H1 (cell line): ENCODE measurements around the gene POLA1. TPM values are rescaled to one million over a fixed set of nuclear protein-coding genes. Genes with fewer than 3 reads are reported as not detected.

ENCODE experiments used
- CTCF ChIA-PET: fragments of 300-600 bp; sonication (Branson Sonifier 250); formaldehyde crosslinking; loops from one replicate; lab custom pipeline; 2021; ENCODE audit not compliant: partially characterized antibody; lab: Charles Lee
- POLR2A ChIA-PET: fragments of 300-600 bp; sonication (Branson Sonifier 250); formaldehyde crosslinking; loops from one replicate; lab custom pipeline; 2021; ENCODE audit warnings: inconsistent platforms; ENCODE audit not compliant: partially characterized antibody; lab: Charles Lee
- DNase-seq, 2 experiments: peaks; one replicate each; pipeline versions ENCODE4 v3.0.0 to v3.0.0-alpha.2; 2010 to 2022; ENCODE audit warnings: low spot score in 2 of 2, low read depth in 1 of 2, mixed read lengths in 1 of 2
- FAIRE-seq: peaks from 2 replicates; lab custom pipeline; 2011; peaks lifted over from hg19 to GRCh38; lab: Jason Lieb, UNC
- H2AFZ ChIP-seq: 2 replicates; pipeline ENCODE4 v1.8.1; 2012; ENCODE audit warnings: low read length, inconsistent platforms
- H2AK5ac ChIP-seq: 2 replicates; pipeline ENCODE4 v1.6.1; 2013; ENCODE audit warnings: low read depth, low read length
- H2BK120ac ChIP-seq: replicated peaks from 2 replicates; pipeline ENCODE3; 2013; ENCODE audit warnings: low read depth, low read length, inconsistent platforms
- H2BK12ac ChIP-seq: 2 replicates; pipeline ENCODE4 v1.6.1; 2013; ENCODE audit warnings: low read depth, low read length
- H2BK15ac ChIP-seq: 2 replicates; pipeline ENCODE4 v1.6.1; 2013; ENCODE audit warnings: low read length
- H2BK20ac ChIP-seq: 2 replicates; pipeline ENCODE4 v1.6.1; 2013; ENCODE audit warnings: low read length
- H2BK5ac ChIP-seq: 2 replicates; pipeline ENCODE4 v1.6.1; 2013; ENCODE audit warnings: low read depth, low read length
- H3K14ac ChIP-seq: 2 replicates; pipeline ENCODE4 v1.6.1; 2013; ENCODE audit warnings: inconsistent platforms; ENCODE audit not compliant: insufficient read length
- H3K18ac ChIP-seq: 2 replicates; pipeline ENCODE4 v1.6.1; 2013; ENCODE audit warnings: low read length; ENCODE audit errors: extremely low read depth
- H3K23ac ChIP-seq: 2 replicates; pipeline ENCODE4 v1.6.1; 2013; ENCODE audit warnings: inconsistent platforms; ENCODE audit not compliant: insufficient read length
- H3K23me2 ChIP-seq: 2 replicates; pipeline ENCODE4 v1.6.1; 2013; ENCODE audit warnings: low read depth, low read length
- H3K27ac ChIP-seq: 2 replicates; pipeline ENCODE4 v1.6.1; 2011; ENCODE audit warnings: low read depth, low read length, inconsistent platforms
- H3K27me3 ChIP-seq, 4 experiments: replicated peaks in 1 of 4; 1 replicate in 1 of 4; 2 replicates in 3 of 4; pipeline versions ENCODE4 v1.6.1 to v1.8.1; 2011 to 2013; ENCODE audit warnings: low read length in 3 of 4, mild to moderate bottlenecking in 3 of 4, inconsistent platforms in 2 of 4, mixed read lengths in 2 of 4, moderate library complexity in 1 of 4; ENCODE audit not compliant: control insufficient read depth in 3 of 4, insufficient read depth in 3 of 4; ENCODE audit errors: extremely low read depth in 1 of 4
- H3K36me3 ChIP-seq, 4 experiments: 2 replicates each; pipeline versions ENCODE4 v1.6.1 to v1.8.1; 2011 to 2013; ENCODE audit warnings: mild to moderate bottlenecking in 4 of 4, low read length in 3 of 4, moderate library complexity in 2 of 4, control low read depth in 1 of 4, inconsistent platforms in 1 of 4; ENCODE audit not compliant: insufficient read depth in 4 of 4, control insufficient read depth in 2 of 4
- H3K4ac ChIP-seq: replicated peaks from 2 replicates; pipeline ENCODE3; 2013; ENCODE audit warnings: low read length, low read depth, mixed read lengths, inconsistent platforms; ENCODE audit not compliant: insufficient read length
- H3K4me1 ChIP-seq, 4 experiments: replicated peaks in 1 of 4; 1 replicate in 1 of 4; 2 replicates in 3 of 4; pipeline versions ENCODE4 v1.6.1 to v1.8.1; 2011 to 2013; ENCODE audit warnings: low read length in 3 of 4, inconsistent platforms in 2 of 4, mixed read lengths in 1 of 4; ENCODE audit not compliant: insufficient read depth in 4 of 4, control insufficient read depth in 3 of 4
- H3K4me2 ChIP-seq, 2 experiments: 2 replicates each; pipeline versions ENCODE4 v1.6.1 to v1.8.1; 2011 to 2013; ENCODE audit warnings: low read depth in 2 of 2, low read length in 2 of 2, control low read depth in 1 of 2, inconsistent platforms in 1 of 2, mild to moderate bottlenecking in 1 of 2; ENCODE audit not compliant: insufficient read depth in 1 of 2
- H3K4me3 ChIP-seq, 4 experiments: fragments of 200-600, 300-600 bp in 1 of 4; sonication (generic), shearing (Covaris generic), sonication (Bioruptor Twin) in 1 of 4; 2 replicates each; pipeline versions ENCODE4 v1.5.1 to v1.8.1; 2011 to 2016; ENCODE audit warnings: low read length in 4 of 4, low read depth in 3 of 4, control low read depth in 2 of 4, inconsistent platforms in 2 of 4, mild to moderate bottlenecking in 2 of 4, mixed read lengths in 1 of 4, moderate library complexity in 1 of 4; ENCODE audit not compliant: insufficient read depth in 2 of 4; ENCODE audit errors: extremely low read depth in 1 of 4
- H3K56ac ChIP-seq: replicated peaks from 2 replicates; pipeline ENCODE3; 2013; ENCODE audit warnings: low read depth, mild to moderate bottlenecking, mixed read lengths, low read length, inconsistent platforms; ENCODE audit not compliant: insufficient read length
- H3K79me1 ChIP-seq: 2 replicates; pipeline ENCODE4 v1.6.1; 2013; ENCODE audit warnings: low read depth, low read length, control low read depth
- H3K79me2 ChIP-seq, 2 experiments: 2 replicates each; pipeline versions ENCODE4 v1.6.1 to v1.8.1; 2012 to 2013; ENCODE audit warnings: low read length in 2 of 2, mild to moderate bottlenecking in 2 of 2, inconsistent platforms in 1 of 2; ENCODE audit not compliant: insufficient read depth in 2 of 2, control insufficient read depth in 1 of 2
- H3K9ac ChIP-seq, 4 experiments: replicated peaks in 1 of 4; 1 replicate in 1 of 4; 2 replicates in 3 of 4; pipeline versions ENCODE4 v1.6.1 to v1.8.1; 2011 to 2013; ENCODE audit warnings: low read depth in 3 of 4, low read length in 3 of 4, control low read depth in 2 of 4, mild to moderate bottlenecking in 2 of 4, moderate library complexity in 2 of 4, inconsistent platforms in 1 of 4; ENCODE audit errors: extremely low read depth in 1 of 4
- H3K9me3 ChIP-seq, 2 experiments: 2 replicates each; pipeline versions ENCODE4 v1.6.1 to v1.8.1; 2012 to 2013; ENCODE audit warnings: mild to moderate bottlenecking in 2 of 2, moderate library complexity in 2 of 2, control low read depth in 1 of 2, inconsistent platforms in 1 of 2, low read depth in 1 of 2, low read length in 1 of 2, mixed read lengths in 1 of 2; ENCODE audit not compliant: insufficient read depth in 2 of 2
- H4K20me1 ChIP-seq, 2 experiments: replicated peaks in 1 of 2; 2 replicates each; pipeline versions ENCODE3 to v1.8.1; 2011 to 2013; ENCODE audit warnings: inconsistent platforms in 2 of 2, low read length in 2 of 2, mild to moderate bottlenecking in 1 of 2; ENCODE audit not compliant: insufficient read depth in 2 of 2, control insufficient read depth in 1 of 2
- H4K5ac ChIP-seq: 2 replicates; pipeline ENCODE4 v1.6.1; 2013; ENCODE audit warnings: low read length, low read depth, mixed read lengths, inconsistent platforms; ENCODE audit not compliant: insufficient read length
- H4K8ac ChIP-seq: 2 replicates; pipeline ENCODE4 v1.8.0; 2013; ENCODE audit warnings: mild to moderate bottlenecking, moderate library complexity, low read length, inconsistent platforms; ENCODE audit not compliant: insufficient read depth; ENCODE audit errors: extremely low read depth
- H4K91ac ChIP-seq: replicated peaks from 2 replicates; pipeline ENCODE3; 2013; ENCODE audit warnings: low read length, mixed read lengths, inconsistent platforms; ENCODE audit not compliant: insufficient read length
- SIRT6 ChIP-seq: IDR thresholded peaks from one replicate; pipeline ENCODE4 v1.7.1; 2012; ENCODE audit warnings: low read length, inconsistent platforms
- SIX5 ChIP-seq: IDR thresholded peaks from 2 replicates; pipeline ENCODE4 v1.6.1; 2011; ENCODE audit warnings: mild to moderate bottlenecking, low read depth, low read length
- SP2 ChIP-seq: IDR thresholded peaks from 2 replicates; pipeline ENCODE4 v1.6.1; 2012; ENCODE audit warnings: mild to moderate bottlenecking, low read length, inconsistent platforms
- WGBS, 2 experiments: shearing (Covaris generic) in 1 of 2; methylation state at CpG; one replicate each; pipeline versions ENCODE4 v1.1.6 to v1.1.7; 2013 to 2015; ENCODE audit warnings: low lambda C conversion rate in 2 of 2, mixed read lengths in 2 of 2, inconsistent platforms in 1 of 2, low coverage in 1 of 2, missing lambda C conversion rate in 1 of 2; ENCODE audit not compliant: insufficient replicate concordance in 2 of 2, insufficient coverage in 1 of 2, insufficient read length in 1 of 2; ENCODE audit errors: extremely low coverage in 1 of 2, missing lambda C conversion rate in 1 of 2; 5-methylcytosine and 5-hydroxymethylcytosine counted together
- polyA plus RNA-seq, 7 experiments: library from polyadenylated mRNA; depleted of rRNA in 3 of 7; stranded (reverse) in 5 of 7; unstranded in 2 of 7; fragments of >200 nt in 5 of 7; fragments of 200-250 nt in 2 of 7; gene quantifications; 1 replicate in 5 of 7; 2 replicates in 1 of 7; 4 replicates in 1 of 7; pipeline versions ENCODE4 v1.2.1 to v1.2.3, GENCODE V29; 2011 to 2013; ENCODE audit warnings: missing spikeins in 2 of 7, mixed read lengths in 2 of 7
- total RNA-seq: library from RNA; stranded (reverse); fragmentation: NEBNext Ultra II Directional; extraction: Animal tissue kit (Norgen Biotek cat#: 25700); gene quantifications from 2 replicates; pipeline ENCODE4 v1.2.1, GENCODE V29; 2021

POLA1 gene
- total and polyA plus RNA-seq, 2 of the 8 experiments (the other 6 are each of a cell fraction or from before 2014, with no cell fraction given), result 5.6 to 34.9 TPM

DNA sequence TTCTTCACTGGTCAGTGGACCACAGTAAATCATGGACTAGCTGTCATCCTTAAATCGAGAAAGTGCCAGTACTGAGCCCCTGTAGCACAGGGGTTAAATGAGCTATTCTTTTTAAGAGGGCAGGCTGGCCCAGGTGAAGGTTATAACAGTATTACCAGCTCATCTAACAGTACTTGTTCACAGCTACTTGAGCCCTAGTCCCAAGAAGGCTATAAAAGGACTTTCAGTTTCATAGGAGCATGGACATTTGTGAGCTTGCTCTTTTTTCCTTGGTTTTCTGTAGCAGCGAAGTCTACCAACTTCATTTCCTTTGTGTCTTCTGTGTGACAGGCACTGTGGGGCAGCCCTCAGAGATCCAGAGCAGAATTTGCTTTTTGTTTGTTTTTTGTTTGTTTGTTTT lies 261.0 kb downstream of the POLA1 start:
- CTCF ChIA-PET, result interaction anchor here (0.7 to 1.3 kb wide), 2 partner anchors 10 to 80 kb away, joined by 4 read pairs; no protein-coding TSS in a partner anchor
- TF ChIP-seq SP2 (no peak), SIX5 (no peak), SIRT6 (no peak)
- no peak for FAIRE-seq

More for the DNA sequence above, 261.0 kb downstream of the POLA1 start:
- Histone ChIP-seq H3K36me3 (no peaks in the 10 kb centered on the region), H3K4me3 (no peak overlapping the region), H4K5ac (no peak overlapping the region), H2AFZ (no peak overlapping the region), H3K9me3 (no peaks in the 10 kb centered on the region), H4K8ac (no peak overlapping the region), H3K23me2 (no peaks in the 10 kb centered on the region), H3K27ac (no peak overlapping the region), H2BK20ac (no peak overlapping the region), H3K79me1 (no peaks in the 10 kb centered on the region), H3K4me2 (no peak overlapping the region), H2AK5ac (no peak overlapping the region), H2BK120ac (no peak overlapping the region), H2BK12ac (no peak overlapping the region), H3K18ac (no peak overlapping the region), H3K27me3 (no peaks in the 10 kb centered on the region), H3K4ac (no peak overlapping the region), H4K91ac (no peak overlapping the region), H3K4me1 (no peaks in the 10 kb centered on the region; a peak in 1 of 7 replicates), H4K20me1 (no peaks in the 10 kb centered on the region), H2BK15ac (no peak overlapping the region), H3K23ac (no peak overlapping the region), H3K9ac (no peak overlapping the region), H2BK5ac (no peak overlapping the region), H3K14ac (no peak overlapping the region), H3K56ac (no peak overlapping the region), H3K79me2 (no peaks in the 10 kb centered on the region)
- POLR2A ChIA-PET, result no interaction called here
- WGBS, 2 experiments, result 87% methylated on average over 2 of the region's 2 CpGs; no CpG with 5 or more reads in 1 of the 2 experiments
- no peak for DNase-seq
